GM10248 (cell line): Measurements from ENCODE around the gene PINLYP.

ENCODE experiments used
- CTCF ChIA-PET: fragments of 300-600 bp; sonication (Branson Sonifier 250); formaldehyde crosslinking; extraction: SDS; loops from one replicate; lab custom pipeline; 2021; ENCODE audit warnings: antibody characterized with exemption; lab: Yijun Ruan, JAX
- POLR2A ChIA-PET: fragments of 350-650 bp; sonication (Branson Sonifier 250); formaldehyde crosslinking; extraction: SDS; loops from one replicate; lab custom pipeline; 2020; ENCODE audit warnings: antibody characterized with exemption; lab: Yijun Ruan, JAX
- DNase-seq: peaks from one replicate; pipeline ENCODE4 v3.0.0; 2012; ENCODE audit errors: extremely low spot score
- CTCF ChIP-seq: IDR thresholded peaks from 2 replicates; pipeline ENCODE4 v1.5.1; 2012; ENCODE audit warnings: mild to moderate bottlenecking, low read depth; ENCODE audit errors: extremely low read depth, missing control alignments, control extremely low read depth

Gene PINLYP

GRCh38 chr19:43595605-43595998 is 20.0 kb downstream of the PINLYP start:
- no peak for TF ChIP-seq CTCF
- CTCF ChIA-PET: interaction anchor here (0.6 to 6.1 kb wide), 15 partner anchors 9 to 214 kb away, joined by 3 to 60 read pairs (median 8); partner anchors contain the start of genes XRCC1 and ZNF575
- DNase-seq: no peak
- POLR2A ChIA-PET: interaction anchor here (0.6 to 1.4 kb wide), 7 partner anchors 10 to 170 kb away, joined by 3 to 6 read pairs (median 4); no protein-coding TSS in a partner anchor

- ChIA-PET POLR2A (interaction anchor here (0.6 to 1.4 kb wide), 8 partner anchors 9 to 169 kb away, joined by 3 to 6 read pairs (median 4); partner anchors contain the start of gene ZNF575), CTCF (interaction anchor here (0.6 to 6.1 kb wide), 9 partner anchors 10 to 213 kb away, joined by 3 to 60 read pairs (median 9); partner anchors contain the start of gene ZNF575)
- DNase-seq: peak; percentile 99
- TF ChIP-seq CTCF: no peak
Observed at GRCh38 chr19:43595999-43596841, 20.6 kb downstream of the PINLYP start, which contains the start of the genes IRGQ and ZNF576. Gene IRGQ, minus strand, starts transcription at chr19:43596134. Its CDS starts 796 bp downstream, at chr19:43595338. Gene ZNF576, plus strand, starts transcription at chr19:43596595. Its CDS starts 514 bp downstream, at chr19:43597109.

GRCh38 chr19:43596842-43597461 is 21.4 kb downstream of the PINLYP start:
- no peak for DNase-seq
- no peak for TF ChIP-seq CTCF
- CTCF ChIA-PET: interaction anchor here (0.6 to 6.1 kb wide), 7 partner anchors 9 to 1233 kb away, joined by 3 to 60 read pairs (median 9); partner anchors contain the start of gene ZNF575
- POLR2A ChIA-PET: interaction anchor here (1.3 to 1.4 kb wide), 2 partner anchors 8 to 10 kb away, joined by 3 to 6 read pairs; no protein-coding TSS in a partner anchor

GRCh38 chr19:43597876-43598275 is 22.3 kb downstream of the PINLYP start:
- no peak for DNase-seq
- ChIA-PET POLR2A (no interaction called here), CTCF (interaction anchor here (6.1 kb wide), 1 partner anchor 44 kb away, joined by 60 read pairs; no protein-coding TSS in a partner anchor)
- TF ChIP-seq CTCF: no peak

GRCh38 chr19:43598445-43599240 is 23.0 kb downstream of the PINLYP start:
- no peak for TF ChIP-seq CTCF
- no peak for DNase-seq
- CTCF ChIA-PET: interaction anchor here (1.8 kb wide), 1 partner anchor 151 kb away, joined by 5 read pairs; no protein-coding TSS in a partner anchor
- POLR2A ChIA-PET: no interaction called here
